IgD-negative memory B cell (primary cell): ENCODE measurements around the gene ABCG8. TPM values are rescaled to one million over a fixed set of nuclear protein-coding genes. Genes with fewer than 3 reads are reported as not detected.

Experiments used
- H3K27ac Mint-ChIP-seq, 3 donors: one replicate each; pipeline ENCODE4 v1.8.0; 2020 to 2022; ENCODE audit warnings: mild to moderate bottlenecking in 3 of 3, mixed read lengths in 3 of 3, moderate library complexity in 1 of 3
- H3K27me3 Mint-ChIP-seq: one replicate; pipeline ENCODE4 v1.8.0; 2021; ENCODE audit warnings: mixed read lengths
- H3K36me3 Mint-ChIP-seq: one replicate; pipeline ENCODE4 v1.8.0; 2020; ENCODE audit warnings: mild to moderate bottlenecking, mixed read lengths
- H3K4me1 Mint-ChIP-seq, 3 donors: one replicate each; pipeline ENCODE4 v1.8.0; 2020 to 2022; ENCODE audit warnings: mixed read lengths in 3 of 3, mild to moderate bottlenecking in 1 of 3
- H3K4me3 Mint-ChIP-seq, 4 donors: one replicate each; pipeline ENCODE4 v1.8.0; 2020 to 2022; ENCODE audit warnings: mild to moderate bottlenecking in 4 of 4, mixed read lengths in 4 of 4, moderate library complexity in 3 of 4
- H3K9me3 Mint-ChIP-seq, 3 donors: one replicate each; pipeline ENCODE4 v1.8.0; 2020 to 2021; ENCODE audit warnings: mixed read lengths in 3 of 3, mild to moderate bottlenecking in 1 of 3
- polyA plus RNA-seq: library from polyadenylated mRNA; unstranded; fragments of 300-500 nt; fragmentation: Illumina TruSeq; gene quantifications from one replicate; pipeline ENCODE4 v1.2.3, GENCODE V29; 2021

The ABCG8 gene
- polyA plus RNA-seq, 1 donor from 2014 or later, result not detected

DNA sequence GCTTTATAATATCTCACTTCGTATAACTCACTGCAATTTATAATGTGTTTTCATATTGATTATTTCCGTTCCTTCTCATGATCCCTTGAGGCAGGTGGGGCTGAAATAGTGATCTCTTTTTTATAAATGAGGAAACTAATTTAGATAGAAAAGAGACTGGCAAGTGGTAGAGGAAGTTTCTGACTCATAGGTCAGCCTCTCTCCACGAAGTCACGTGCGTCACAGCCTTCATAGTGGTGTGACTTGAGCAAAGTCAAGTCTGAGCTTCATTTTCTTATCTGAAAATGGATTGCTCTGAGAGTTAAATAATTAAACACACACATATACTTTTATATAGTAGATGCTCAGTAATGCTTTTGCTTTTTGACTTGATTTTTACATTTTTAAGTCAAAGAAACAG, 20.0 kb upstream of the ABCG8 start:
- Mint-ChIP-seq H3K9me3 (peaks cover 0 to 2% (median 0%) of the 10 kb centered on the region in 3 donors), H3K4me1 (peaks cover 0 to 5% (median 2%) of the 10 kb centered on the region in 3 donors), H3K27me3 (peaks cover 7% of the 10 kb centered on the region), H3K27ac (no peak overlapping the region), H3K36me3 (peaks cover 5% of the 10 kb centered on the region), H3K4me3 (peak overlapping the region in 1 of 4 donors; percentile 62)

DNA sequence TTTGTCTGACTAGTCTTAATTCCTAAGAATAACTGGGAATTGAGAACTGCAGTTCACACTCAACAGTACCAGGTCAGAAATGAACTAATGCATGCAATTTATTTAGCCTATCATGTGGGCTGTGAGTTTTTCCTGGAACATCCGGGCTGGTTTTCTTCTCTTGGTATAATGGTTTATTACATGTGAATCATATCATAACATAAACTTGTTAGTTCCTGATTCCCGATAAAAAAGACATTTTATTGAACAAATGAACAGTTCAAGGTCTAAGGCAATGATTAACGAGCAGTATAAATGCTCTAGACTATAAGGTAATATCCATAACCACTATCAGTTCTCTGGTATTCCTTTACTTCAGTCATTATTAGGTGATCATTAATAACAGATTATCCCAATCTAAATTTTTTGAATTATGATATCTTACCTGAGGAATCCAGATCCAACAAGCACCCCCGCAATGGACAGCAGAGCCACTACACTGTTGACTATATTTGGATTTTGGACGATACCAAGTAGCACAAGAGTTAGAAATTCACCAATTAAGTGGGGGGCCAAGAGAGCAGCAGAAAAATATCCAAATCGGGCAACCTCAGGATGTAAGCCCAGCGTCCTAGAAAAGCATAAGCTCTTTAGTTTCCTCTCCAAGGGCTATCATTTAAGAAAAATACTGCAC, 19.1 kb upstream of the ABCG8 start:
- Mint-ChIP-seq H3K27ac (no peak overlapping the region), H3K36me3 (peaks cover 5% of the 10 kb centered on the region), H3K4me1 (peaks cover 0 to 5% (median 2%) of the 10 kb centered on the region in 3 donors), H3K4me3 (no peak overlapping the region), H3K27me3 (peaks cover 9% of the 10 kb centered on the region), H3K9me3 (peaks cover 0 to 2% (median 0%) of the 10 kb centered on the region in 3 donors)

DNA sequence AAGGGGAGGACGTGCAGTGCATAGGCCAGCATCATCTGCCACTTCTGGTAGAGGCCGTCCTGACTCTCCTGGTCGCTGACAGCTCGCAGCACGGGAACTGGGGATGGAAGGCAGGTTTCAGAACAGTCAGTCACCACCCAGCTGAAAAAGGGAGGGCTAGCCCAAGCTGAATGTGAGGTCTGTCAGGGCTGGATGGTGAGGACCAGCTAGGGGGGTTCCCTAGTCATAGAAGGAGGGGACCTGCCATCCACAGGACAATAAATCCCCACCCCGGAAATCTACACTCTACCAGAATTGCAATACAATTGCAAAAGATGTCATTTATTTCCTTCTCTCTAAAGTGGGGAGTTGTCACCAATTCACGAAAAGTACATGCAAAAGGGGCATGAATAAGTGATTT, 15.9 kb upstream of the ABCG8 start:
- Mint-ChIP-seq H3K36me3 (no peaks in the 10 kb centered on the region), H3K27ac (no peak overlapping the region), H3K4me1 (peaks cover 0 to 5% (median 2%) of the 10 kb centered on the region in 3 donors), H3K4me3 (no peak overlapping the region), H3K27me3 (peaks cover 9% of the 10 kb centered on the region), H3K9me3 (peaks cover 0 to 2% (median 0%) of the 10 kb centered on the region in 3 donors)

DNA sequence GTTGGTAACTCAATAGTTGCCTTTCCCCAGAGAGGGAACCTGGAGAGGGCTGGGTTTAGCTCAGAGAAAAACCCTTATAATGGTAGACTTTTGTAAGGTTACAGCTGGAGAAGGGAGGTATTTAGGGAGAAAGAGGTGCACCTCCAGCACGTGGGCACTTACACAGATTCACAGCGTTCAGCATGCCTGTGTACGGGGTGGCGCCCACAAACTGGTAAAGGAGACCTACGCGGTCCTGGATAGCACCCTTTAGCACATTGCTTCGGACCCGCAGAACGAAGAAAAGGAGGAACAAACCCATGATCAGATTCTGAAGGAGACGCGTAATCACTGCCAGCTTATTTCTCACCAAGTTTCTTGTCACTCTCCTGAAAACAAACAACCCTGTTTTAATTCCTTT, 15.0 kb upstream of the ABCG8 start:
- Mint-ChIP-seq H3K36me3 (no peaks in the 10 kb centered on the region), H3K4me1 (peaks cover 0 to 2% (median 0%) of the 10 kb centered on the region in 3 donors), H3K9me3 (peaks cover 0 to 2% (median 0%) of the 10 kb centered on the region in 3 donors), H3K27ac (no peak overlapping the region), H3K27me3 (peaks cover 10% of the 10 kb centered on the region), H3K4me3 (no peak overlapping the region)

DNA sequence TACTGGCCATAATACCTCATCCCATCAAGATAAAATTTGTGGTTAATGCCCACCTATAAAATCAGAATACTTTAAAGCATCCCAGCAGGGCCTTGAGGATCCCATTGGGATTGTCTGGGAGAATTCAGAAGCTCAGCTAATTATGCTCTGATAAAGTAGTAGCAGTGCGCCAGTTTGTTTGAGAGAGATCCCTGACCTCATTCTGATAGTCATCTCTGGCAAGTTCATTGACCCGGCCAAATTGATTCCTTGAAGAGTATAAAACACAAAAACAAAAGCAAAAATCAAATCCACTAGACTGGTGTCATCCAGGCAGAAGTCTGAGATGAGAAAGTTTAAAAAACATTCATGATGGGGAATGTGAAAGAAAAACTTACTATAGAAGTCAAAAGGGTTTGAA, 14.3 kb upstream of the ABCG8 start:
- Mint-ChIP-seq H3K4me3 (no peak overlapping the region), H3K36me3 (no peaks in the 10 kb centered on the region), H3K9me3 (peaks cover 0 to 2% (median 0%) of the 10 kb centered on the region in 3 donors), H3K27ac (no peak overlapping the region), H3K4me1 (no peaks in the 10 kb centered on the region), H3K27me3 (peaks cover 10% of the 10 kb centered on the region)

DNA sequence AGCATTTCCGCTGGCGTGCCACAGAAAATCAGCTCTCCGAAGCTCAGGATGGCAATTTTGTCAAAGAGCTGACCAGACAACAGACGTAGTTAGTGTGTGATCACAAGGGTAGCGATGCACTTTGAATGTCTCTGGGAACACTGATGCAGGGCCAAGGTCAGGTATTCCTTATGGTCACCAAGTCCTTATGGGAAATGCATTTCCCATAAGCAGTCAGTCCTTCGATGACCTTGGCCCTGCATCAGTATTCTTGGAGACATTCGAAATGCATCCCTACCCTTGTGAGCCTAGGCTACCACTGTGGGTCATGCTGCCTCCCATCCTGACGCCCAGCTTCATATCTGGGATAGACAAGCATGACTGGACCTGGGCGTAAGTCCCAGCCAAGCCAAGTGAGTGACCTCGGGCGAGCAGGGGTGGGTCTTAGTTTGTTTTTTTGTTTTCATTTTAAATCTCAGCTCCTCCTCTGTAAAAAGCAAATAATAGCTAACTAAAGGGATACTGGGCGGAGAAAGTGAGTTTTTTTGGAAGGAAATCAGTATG, 13.7 kb upstream of the ABCG8 start:
- Mint-ChIP-seq H3K4me1 (no peaks in the 10 kb centered on the region), H3K4me3 (no peak overlapping the region), H3K36me3 (no peaks in the 10 kb centered on the region), H3K27me3 (peaks cover 13% of the 10 kb centered on the region), H3K9me3 (peaks cover 0 to 2% (median 0%) of the 10 kb centered on the region in 3 donors), H3K27ac (no peak overlapping the region)

DNA sequence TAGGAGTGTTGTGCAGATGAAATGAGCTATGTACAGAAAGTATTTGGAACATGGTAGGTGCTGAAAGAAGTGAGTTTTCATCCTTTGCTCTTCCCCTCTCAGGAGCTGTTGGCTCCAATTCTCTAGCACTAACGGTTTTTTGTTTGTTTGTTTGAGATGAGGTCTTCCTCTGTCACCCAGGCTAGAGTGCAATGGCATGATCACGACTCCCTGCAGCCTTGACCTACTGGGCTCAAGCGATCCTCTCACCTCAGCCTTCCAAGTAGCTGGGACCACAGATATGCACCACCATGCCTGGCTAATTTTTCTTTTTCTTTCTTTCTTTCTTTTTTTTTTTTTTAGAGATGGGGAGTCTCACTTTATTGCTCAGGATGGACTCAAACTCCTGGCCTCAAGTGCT, 12.9 kb upstream of the ABCG8 start:
- Mint-ChIP-seq H3K27me3 (peaks cover 21% of the 10 kb centered on the region), H3K9me3 (peaks cover 0 to 2% (median 0%) of the 10 kb centered on the region in 3 donors), H3K27ac (no peak overlapping the region), H3K36me3 (no peaks in the 10 kb centered on the region), H3K4me1 (no peaks in the 10 kb centered on the region), H3K4me3 (no peak overlapping the region)

DNA sequence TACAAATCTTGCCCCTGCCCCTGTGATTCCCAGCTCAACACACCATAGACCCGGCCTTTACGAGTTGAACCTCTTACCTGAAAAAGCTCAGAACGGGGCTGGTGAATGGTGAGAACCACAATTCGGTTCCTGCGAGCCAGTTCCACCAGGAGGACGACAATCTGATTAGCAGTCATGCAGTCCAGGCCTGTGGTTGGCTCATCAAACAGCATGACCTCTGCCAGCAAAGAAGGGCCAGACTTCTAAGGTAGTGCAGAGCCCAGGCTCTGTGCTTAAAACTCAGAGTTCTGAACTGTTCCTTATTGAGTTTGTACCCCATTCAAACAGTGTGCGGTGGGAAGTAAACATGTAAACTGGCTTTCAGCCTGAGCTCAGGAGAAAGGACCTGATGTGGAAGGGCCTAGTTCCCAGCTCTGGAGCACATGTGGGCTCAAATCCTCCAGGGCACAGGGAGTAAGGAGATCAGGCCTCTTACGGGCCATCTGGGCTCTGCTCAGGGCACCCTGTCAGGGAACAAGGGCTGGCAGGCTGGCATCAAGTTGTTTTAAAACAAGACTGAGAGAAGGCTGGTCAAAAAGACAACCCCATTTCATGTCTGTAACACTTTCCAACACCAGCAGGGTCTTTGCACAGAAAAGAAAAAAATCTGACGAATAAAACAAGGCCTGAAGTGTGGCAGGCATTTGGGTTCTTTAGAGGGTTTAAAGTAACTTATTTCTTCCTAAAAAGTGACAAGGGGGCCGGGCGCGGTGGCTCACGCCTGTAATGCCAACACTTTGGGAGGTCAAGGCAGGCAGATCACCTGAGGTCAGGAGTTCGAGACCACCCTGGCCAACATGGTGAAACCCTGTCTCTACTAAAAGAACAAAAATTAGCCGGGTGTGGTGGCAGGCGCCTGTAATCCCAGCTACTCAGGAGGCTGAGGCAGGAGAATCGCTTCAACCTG, 12.2 kb upstream of the ABCG8 start:
- H3K36me3 Mint-ChIP-seq, result no peaks in the 10 kb centered on the region
- H3K4me1 Mint-ChIP-seq, result peaks cover 0 to 3% (median 0%) of the 10 kb centered on the region in 3 donors
- no peak overlapping the region for H3K27ac Mint-ChIP-seq
- peaks cover 24% of the 10 kb centered on the region for H3K27me3 Mint-ChIP-seq
- H3K4me3 Mint-ChIP-seq, result no peak overlapping the region
- peaks cover 0 to 2% (median 0%) of the 10 kb centered on the region in 3 donors for H3K9me3 Mint-ChIP-seq

DNA sequence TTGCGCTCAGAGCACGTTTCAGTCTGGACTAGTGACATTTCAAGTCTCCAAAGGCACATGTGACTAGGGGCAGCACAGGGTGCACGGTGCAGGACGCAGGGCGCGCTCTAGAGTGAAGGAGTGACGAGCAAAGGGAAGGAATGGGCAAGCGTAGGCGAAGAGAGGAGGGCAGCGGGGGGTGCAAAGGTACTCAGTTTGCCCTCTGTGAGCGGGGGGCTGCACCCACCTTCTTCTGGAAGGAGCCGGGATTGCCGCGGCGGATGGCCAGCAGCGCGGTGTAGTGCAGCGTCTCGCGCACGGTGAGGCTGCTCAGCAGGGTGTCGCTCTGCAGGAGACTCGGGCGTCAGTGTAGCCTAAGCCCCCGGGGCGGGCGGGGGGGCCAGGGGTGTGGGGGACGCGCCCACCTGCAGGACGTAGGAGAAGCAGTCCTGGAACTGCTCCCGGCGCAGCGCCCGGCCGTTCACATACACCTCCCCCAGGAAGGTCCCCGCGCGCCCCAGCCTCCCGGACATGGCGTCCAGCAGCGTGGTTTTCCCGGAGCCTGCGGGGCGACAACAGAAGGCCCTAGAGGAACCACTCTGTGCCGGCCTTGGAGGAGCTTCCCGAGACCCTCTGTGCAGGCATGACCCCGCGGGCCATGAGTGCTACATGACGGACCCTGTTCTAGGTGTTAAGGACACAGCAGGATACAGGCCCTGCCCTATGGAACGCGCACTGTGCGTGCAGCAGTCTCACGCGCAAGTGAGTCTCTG, 7.1 kb upstream of the ABCG8 start:
- no peak overlapping the region for H3K4me3 Mint-ChIP-seq
- H3K27me3 Mint-ChIP-seq, result peaks cover 18% of the 10 kb centered on the region
- no peaks in the 10 kb centered on the region for H3K36me3 Mint-ChIP-seq
- no peak overlapping the region for H3K27ac Mint-ChIP-seq
- H3K9me3 Mint-ChIP-seq, result no peaks in the 10 kb centered on the region
- H3K4me1 Mint-ChIP-seq, result peaks cover 0 to 3% (median 0%) of the 10 kb centered on the region in 3 donors

DNA sequence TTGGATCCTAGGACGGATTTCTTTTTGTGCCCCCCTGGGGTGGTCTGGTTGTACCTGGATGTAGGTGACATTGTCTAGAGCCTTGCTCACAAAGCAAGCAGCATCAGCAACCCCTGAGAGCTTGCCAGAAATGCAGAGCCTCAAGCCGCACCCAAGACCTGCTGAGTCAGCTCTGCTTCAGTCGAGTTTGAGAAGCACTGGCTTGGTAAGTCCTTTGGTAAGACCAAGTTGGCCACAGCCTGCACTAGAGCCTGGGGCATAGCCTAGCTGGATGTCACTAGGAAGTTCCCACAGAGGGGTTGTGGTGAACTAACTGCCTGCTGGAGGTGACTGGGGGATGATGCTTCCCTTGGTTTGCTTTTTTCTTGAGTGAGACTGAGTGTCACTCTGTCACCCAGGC, 6.3 kb upstream of the ABCG8 start:
- peaks cover 0 to 3% (median 0%) of the 10 kb centered on the region in 3 donors for H3K4me1 Mint-ChIP-seq
- no peak overlapping the region for H3K27ac Mint-ChIP-seq
- H3K27me3 Mint-ChIP-seq, result peaks cover 18% of the 10 kb centered on the region
- H3K36me3 Mint-ChIP-seq, result no peaks in the 10 kb centered on the region
- H3K9me3 Mint-ChIP-seq, result no peaks in the 10 kb centered on the region
- H3K4me3 Mint-ChIP-seq, result no peak overlapping the region

DNA sequence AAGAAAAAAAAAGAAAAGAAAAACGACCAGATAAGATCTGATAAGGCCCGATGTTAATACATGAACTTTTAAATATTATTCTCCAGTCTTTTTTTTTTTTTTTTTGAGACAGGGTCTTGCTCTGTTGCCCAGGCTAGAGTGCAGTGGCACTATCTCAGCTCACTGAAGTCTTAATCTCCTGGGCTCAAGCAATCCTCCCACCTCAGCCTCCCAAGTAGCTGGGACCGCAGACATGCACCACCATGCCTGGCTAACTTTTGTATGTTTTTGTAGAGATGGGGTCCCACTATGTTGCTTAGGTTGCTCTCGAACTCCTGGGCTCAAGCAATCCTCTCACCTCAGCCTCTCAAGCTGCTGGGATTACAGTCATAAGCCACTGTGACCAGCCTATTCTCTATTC, 1.7 kb upstream of the ABCG8 start:
- no peak overlapping the region for H3K4me3 Mint-ChIP-seq
- no peaks in the 10 kb centered on the region for H3K36me3 Mint-ChIP-seq
- no peak overlapping the region for H3K27ac Mint-ChIP-seq
- peaks cover 8% of the 10 kb centered on the region for H3K27me3 Mint-ChIP-seq
- no peaks in the 10 kb centered on the region for H3K4me1 Mint-ChIP-seq
- H3K9me3 Mint-ChIP-seq, result no peaks in the 10 kb centered on the region

DNA sequence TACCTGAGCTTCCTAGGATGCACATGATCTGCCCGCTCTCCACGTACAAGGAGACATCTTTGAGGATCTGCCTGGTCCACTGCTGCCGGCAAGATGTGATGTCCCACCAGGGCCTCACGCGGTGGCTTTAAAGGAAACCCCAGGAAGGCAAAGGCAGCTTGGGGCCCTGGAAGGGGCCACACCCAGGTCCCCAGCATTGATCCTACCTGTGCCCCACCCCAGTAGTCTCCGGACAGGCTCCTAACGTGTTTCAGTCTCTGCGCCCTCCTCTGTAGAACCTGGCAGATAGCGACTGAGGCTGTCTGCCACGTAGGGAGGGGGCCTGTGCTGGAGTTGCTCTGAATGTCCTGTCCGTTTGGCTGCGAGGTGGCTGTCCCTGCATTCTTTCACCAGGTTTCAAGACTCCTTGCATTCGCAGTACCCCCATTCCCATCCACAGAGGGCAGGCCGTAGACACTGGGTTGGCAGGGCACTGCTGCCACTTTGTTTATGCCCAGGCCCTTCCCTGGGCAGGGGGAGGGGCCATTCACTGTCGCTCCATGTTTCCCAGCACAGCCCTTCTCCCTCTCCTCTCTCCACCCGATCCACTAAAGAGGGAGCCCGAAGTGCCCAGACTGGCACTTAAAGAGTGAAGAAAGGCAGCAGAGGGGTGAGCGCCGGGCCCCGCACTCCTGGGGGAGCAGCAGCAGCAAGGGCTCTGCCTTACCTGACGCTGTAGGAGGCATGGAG, 776 bp upstream of the ABCG8 start:
- H3K4me1 Mint-ChIP-seq, result no peaks in the 10 kb centered on the region
- H3K9me3 Mint-ChIP-seq, result no peaks in the 10 kb centered on the region
- no peak overlapping the region for H3K27ac Mint-ChIP-seq
- H3K4me3 Mint-ChIP-seq, result no peak overlapping the region
- H3K27me3 Mint-ChIP-seq, result peaks cover 7% of the 10 kb centered on the region
- no peaks in the 10 kb centered on the region for H3K36me3 Mint-ChIP-seq

DNA sequence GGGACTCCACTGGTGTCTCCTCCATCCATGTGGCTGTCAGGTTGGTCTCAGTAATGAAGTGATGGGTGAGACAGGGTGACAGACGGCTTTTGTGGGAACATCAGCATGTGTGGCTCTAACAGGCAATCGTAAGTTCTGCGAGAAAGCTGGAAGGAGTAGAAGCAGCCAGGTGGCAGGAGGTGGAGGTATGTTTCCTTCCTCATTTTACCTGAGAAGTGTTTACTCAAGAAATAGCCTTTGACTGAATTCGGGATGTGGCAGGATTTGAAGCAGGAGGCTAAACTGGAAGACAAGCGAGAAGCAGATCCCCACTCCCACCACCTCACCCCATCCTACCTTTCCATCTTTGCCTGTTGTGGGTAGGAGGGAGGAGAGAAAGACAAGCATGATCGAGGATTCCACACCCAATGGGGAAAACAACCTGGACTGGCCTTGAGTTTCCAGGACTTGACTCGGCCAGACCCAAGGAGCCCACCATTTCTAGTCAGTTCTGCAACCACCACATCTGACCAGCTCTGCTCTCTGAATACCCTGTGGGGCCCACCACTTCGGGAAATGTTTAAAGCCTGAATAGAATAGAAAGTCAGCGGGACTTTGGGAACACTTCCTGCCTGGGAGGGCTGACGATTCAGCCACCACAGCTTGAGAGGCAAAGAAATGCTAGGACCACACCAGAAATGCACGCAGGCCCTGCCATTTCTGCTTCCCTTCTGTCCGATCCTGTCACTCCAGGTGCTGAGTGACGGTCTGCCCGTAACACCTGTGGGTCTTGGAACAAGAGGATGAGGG, 1.2 kb downstream of the ABCG8 start:
- Mint-ChIP-seq H3K9me3 (no peaks in the 10 kb centered on the region), H3K27ac (no peak overlapping the region), H3K4me3 (no peak overlapping the region), H3K4me1 (no peaks in the 10 kb centered on the region), H3K36me3 (no peaks in the 10 kb centered on the region), H3K27me3 (peaks cover 7% of the 10 kb centered on the region)

DNA sequence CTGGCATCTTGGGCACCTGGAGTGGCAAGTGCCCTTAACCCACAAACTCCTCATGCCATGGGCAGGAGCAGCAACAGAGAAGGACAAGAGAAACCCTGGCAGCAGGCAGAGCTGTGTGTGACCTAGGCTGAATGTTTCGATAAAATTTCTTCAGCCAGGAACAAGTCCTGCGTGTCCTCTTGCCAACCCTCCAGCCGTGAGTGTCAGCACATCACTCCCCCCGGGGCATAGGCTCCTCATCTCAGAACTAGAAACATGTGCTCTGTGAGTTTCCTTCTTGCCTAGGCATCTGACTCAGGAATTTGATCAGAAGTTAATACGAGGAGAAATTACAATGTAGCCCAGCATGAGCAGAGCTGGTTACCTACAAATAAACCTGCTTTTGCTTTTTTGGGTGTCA, 2.2 kb downstream of the ABCG8 start:
- H3K27ac Mint-ChIP-seq, result no peak overlapping the region
- no peaks in the 10 kb centered on the region for H3K9me3 Mint-ChIP-seq

More for the DNA sequence above, 2.2 kb downstream of the ABCG8 start:
- Mint-ChIP-seq H3K36me3 (no peaks in the 10 kb centered on the region), H3K4me3 (no peak overlapping the region), H3K4me1 (no peaks in the 10 kb centered on the region), H3K27me3 (peaks cover 5% of the 10 kb centered on the region)
